Lower lobe of right lung (tissue), 2 donors: ENCODE data around the gene SCGB1D4. TPM values are rescaled to one million over a fixed set of nuclear protein-coding genes. Genes with fewer than 3 reads are reported as not detected.
A peak's percentile ranks its signal among the peaks of the same experiment; 100 is the strongest.
"Not testable (repeated sequence)": the region's sequence is repeated elsewhere in the genome, so short reads cannot be mapped to it uniquely, and the experiment has no call there.

Experiments used
- ATAC-seq, 2 donors: fragments of 200-7000 bp; cut with Tn5 transposase; one replicate each; pipeline ENCODE4 v1.9.1; 2020 to 2022; ENCODE audit warnings: mild to moderate bottlenecking in 2 of 2, moderate library complexity in 2 of 2
- DNase-seq: peaks from one replicate; pipeline ENCODE4 v3.0.0-alpha.2; 2020
- H3K27ac ChIP-seq: fragments of 200-600 bp; one replicate; pipeline ENCODE4 v1.8.0; 2022
- H3K27me3 ChIP-seq: fragments of 200-600 bp; one replicate; pipeline ENCODE4 v1.8.0; 2022; ENCODE audit warnings: low read depth
- H3K36me3 ChIP-seq: fragments of 200-600 bp; one replicate; pipeline ENCODE4 v1.8.0; 2022; ENCODE audit warnings: mild to moderate bottlenecking
- H3K4me1 ChIP-seq: fragments of 200-600 bp; one replicate; pipeline ENCODE4 v1.8.0; 2022
- H3K4me3 ChIP-seq: fragments of 200-600 bp; one replicate; pipeline ENCODE4 v1.8.0; 2022; ENCODE audit warnings: mild to moderate bottlenecking
- H3K9me3 ChIP-seq: fragments of 200-600 bp; one replicate; pipeline ENCODE4 v1.8.0; 2022
- intact Hi-C: fragments of 100-400 bp; cut with DNase I; formaldehyde crosslinking; loops from one replicate; pipeline ENCODE4 v1.11.0; 2022
- long read RNA-seq: library from polyadenylated mRNA; unstranded; transcript quantifications from one replicate; pipeline ENCODE4 v2.0.0, GENCODE V29; 2021
- total RNA-seq: library from RNA; stranded (reverse); fragmentation: NEBNext Ultra II Directional; extraction: Animal tissue kit (Norgen Biotek cat#: 25700); gene quantifications from one replicate; pipeline ENCODE4 v1.2.1, GENCODE V29; 2021
- TF ChIP-seq, protein P1 (sequence below): fragments of 200-600 bp; IDR thresholded peaks from one replicate; pipeline ENCODE4 v1.8.0; 2022; ENCODE audit warnings: antibody characterized with exemption, mild to moderate bottlenecking
- donor health status: DM: no; HTN: yes; CAD: no; lungs with severe emphysema.

SCGB1D4 gene, protein sequence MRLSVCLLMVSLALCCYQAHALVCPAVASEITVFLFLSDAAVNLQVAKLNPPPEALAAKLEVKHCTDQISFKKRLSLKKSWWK
- total RNA-seq, result not detected
- long read RNA-seq, result 0 reads

DNA sequence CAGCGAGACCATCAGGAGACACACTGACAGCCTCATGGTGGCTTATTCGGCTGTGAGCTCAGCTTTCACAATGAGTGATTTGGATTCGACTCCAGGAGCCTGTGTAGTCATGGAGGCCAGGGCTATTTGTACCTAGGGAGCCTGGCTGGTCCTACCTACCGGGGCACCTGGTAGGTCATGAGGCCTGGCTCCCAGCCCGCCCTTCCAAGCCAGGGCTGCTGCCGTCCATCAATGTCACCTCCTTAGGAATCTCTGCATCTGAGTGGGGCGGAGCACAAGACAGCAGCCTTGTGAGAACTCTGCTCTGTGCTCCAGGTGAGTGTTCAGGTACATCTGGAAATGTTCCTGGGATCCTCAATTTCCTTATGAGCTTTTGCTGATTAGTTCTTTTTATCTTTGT lies at the start of gene SCGB1D4:
TSS of gene SCGB1D4 (minus strand) at position 101 of the 400 bp plus-strand sequence. CDS start at position 36, 65 bp downstream.
- Histone ChIP-seq H3K27ac (no peak within 1 kb of the TSS), H3K9me3 (no peaks in the 10 kb centered on the region), H3K4me3 (no peak within 1 kb of the TSS), H3K27me3 (peaks cover 12% of the 10 kb centered on the region), H3K4me1 (no peaks in the 10 kb centered on the region), H3K36me3 (no peaks in the 10 kb centered on the region)
- intact Hi-C loops, result no loop called here
- TF ChIP-seq, protein P1, sequence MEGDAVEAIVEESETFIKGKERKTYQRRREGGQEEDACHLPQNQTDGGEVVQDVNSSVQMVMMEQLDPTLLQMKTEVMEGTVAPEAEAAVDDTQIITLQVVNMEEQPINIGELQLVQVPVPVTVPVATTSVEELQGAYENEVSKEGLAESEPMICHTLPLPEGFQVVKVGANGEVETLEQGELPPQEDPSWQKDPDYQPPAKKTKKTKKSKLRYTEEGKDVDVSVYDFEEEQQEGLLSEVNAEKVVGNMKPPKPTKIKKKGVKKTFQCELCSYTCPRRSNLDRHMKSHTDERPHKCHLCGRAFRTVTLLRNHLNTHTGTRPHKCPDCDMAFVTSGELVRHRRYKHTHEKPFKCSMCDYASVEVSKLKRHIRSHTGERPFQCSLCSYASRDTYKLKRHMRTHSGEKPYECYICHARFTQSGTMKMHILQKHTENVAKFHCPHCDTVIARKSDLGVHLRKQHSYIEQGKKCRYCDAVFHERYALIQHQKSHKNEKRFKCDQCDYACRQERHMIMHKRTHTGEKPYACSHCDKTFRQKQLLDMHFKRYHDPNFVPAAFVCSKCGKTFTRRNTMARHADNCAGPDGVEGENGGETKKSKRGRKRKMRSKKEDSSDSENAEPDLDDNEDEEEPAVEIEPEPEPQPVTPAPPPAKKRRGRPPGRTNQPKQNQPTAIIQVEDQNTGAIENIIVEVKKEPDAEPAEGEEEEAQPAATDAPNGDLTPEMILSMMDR, result no peak
- DNase-seq (no peak), ATAC-seq (no peak)

DNA sequence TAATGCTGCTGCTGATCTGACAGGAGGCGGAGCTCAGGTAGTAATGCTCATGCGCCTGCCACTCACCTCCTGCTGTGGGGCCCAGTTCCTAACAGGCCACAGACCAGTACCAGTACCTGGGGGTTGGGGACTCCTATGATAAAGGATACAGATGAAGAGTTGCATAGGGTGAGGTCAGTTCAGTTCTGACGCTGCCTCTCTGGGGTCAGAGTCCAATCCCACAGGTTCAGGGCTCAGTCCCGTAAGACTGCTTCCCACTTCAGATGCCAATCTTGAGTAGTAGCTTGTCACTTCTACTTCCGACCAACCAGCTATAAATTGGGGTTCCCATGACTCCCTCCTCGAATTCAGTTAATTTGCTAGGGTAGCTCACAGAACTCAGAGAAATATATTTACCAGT lies 47.0 kb upstream of the SCGB1D4 start:
- intact Hi-C loops, result no loop called here
- TF ChIP-seq, protein P1, result no peak
- H3K4me1 ChIP-seq, result peaks cover 14% of the 10 kb centered on the region
- DNase-seq, result no peak
- no peak overlapping the region for H3K4me3 ChIP-seq
- no peaks in the 10 kb centered on the region for H3K9me3 ChIP-seq
- no peak overlapping the region for H3K27ac ChIP-seq
- H3K36me3 ChIP-seq, result peaks cover 6% of the 10 kb centered on the region
- no peaks in the 10 kb centered on the region for H3K27me3 ChIP-seq
- ATAC-seq, result no peak

DNA sequence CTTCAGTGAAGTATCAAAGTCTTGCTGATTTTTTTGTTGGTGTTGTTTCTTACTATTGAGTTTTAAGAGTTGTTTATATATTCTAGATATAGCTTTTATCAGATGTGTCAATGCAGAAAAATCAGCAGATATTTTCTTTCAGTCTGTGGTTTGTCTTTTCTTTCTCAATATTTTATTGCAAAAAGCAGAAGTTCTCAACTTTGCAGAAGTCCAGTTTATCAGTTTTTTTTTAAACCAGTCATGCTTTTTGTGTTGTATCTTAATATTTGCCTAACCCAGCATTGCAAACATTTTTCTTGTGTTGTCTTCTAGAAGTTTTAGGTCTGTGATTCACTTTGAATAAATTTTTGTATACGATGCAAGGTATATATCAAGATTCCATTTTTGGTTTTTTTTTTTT lies 45.3 kb upstream of the SCGB1D4 start:
- ATAC-seq (no peak), DNase-seq (no peak)
- peaks cover 6% of the 10 kb centered on the region for H3K36me3 ChIP-seq
- no peaks in the 10 kb centered on the region for H3K27me3 ChIP-seq
- peak overlapping the region; percentile 26 for H3K4me3 ChIP-seq
- TF ChIP-seq, protein P1, result no peak
- H3K27ac ChIP-seq, result peak overlapping the region; percentile 63
- H3K9me3 ChIP-seq, result no peaks in the 10 kb centered on the region
- intact Hi-C loops, result no loop called here
- peaks cover 30% of the 10 kb centered on the region for H3K4me1 ChIP-seq

DNA sequence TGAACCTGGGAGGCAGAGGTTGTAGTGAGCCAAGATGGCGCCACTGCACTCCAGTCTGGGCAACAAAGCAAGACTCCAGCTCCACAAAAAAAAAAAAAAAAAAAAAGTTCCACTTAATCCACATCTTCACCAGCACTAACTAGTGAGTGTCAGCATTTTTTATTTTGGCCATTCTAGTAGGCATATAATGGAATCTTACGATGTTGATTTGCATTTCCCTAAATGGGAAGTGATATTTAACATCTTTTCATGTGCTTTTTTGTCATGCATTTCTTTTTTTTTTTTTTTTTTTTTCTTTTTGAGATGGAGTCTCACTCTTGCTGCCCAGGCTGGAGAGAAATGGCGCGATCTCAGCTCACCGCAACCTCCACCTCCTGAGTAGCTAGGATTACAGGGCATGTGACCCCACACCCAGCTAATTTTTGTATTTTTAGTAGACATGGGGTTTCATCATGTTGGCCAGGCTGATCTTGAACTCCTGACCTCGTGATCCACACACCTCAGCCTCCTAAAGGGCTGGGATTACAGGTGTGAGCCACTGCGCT lies 44.8 kb upstream of the SCGB1D4 start:
- H3K27me3 ChIP-seq, H3K9me3 ChIP-seq, intact Hi-C loops, ATAC-seq, DNase-seq, H3K4me3 ChIP-seq, H3K36me3 ChIP-seq: not testable (repeated sequence)
- Histone ChIP-seq H3K4me1 (peaks cover 35% of the 10 kb centered on the region), H3K27ac (peak overlapping the region; percentile 63)

DNA sequence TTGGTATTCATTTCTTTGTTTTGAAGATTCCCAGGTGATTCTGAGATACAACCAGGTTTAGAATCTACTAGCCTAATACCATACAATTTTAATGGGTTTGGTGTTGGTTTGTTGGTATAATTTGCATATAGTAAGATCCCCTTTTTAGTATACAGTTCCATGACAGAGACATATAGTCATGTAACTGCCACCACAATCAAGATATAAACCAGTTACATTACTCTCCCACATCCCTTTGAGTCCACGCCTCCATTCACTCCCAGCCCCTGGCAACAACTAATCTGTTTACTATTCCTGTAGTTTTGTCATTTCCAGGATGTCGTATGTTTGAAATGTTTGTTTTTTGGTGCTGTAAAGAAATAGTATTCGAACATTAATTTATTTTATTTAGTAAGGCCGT lies 42.7 kb upstream of the SCGB1D4 start:
- Histone ChIP-seq H3K9me3 (no peaks in the 10 kb centered on the region), H3K27me3 (no peaks in the 10 kb centered on the region), H3K36me3 (peaks cover 6% of the 10 kb centered on the region), H3K27ac (no peak overlapping the region), H3K4me1 (peaks cover 48% of the 10 kb centered on the region), H3K4me3 (no peak overlapping the region)
- no peak for DNase-seq
- TF ChIP-seq, protein P1, result no peak
- intact Hi-C loops, result no loop called here
- ATAC-seq, result no peak

DNA sequence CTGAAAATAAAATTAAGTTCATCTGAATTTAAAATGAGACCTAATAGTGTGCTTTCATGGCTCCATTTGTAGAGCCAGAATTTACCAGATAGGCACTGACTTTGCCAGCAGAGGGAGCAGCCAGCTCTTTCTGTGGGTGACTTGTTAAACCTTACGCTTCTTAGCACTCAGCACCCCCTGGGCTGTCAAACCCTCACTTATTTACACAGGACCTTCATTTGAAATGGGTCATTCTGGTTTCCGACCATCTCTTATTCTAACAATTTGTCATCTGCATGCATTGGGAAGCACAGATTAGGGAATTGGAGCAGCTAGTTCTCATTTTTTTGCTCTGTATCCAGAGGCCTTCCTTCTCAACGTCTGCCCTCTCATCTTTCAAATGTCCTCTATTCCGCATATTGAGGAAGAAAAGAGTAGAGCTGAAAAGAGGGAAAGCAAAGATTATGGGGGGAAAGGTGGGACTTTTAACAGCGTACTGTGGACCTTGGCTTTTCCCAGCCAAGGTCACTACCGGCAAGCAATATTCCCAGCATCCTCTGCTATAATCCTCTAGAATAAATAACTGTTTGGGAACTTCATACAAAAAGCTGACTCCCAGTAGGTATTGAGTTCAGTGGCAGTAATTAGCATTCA lies 41.5 kb upstream of the SCGB1D4 start:
- TF ChIP-seq, protein P1, result peak; percentile 75
- Histone ChIP-seq H3K27ac (peak overlapping the region; percentile 58), H3K4me3 (peak overlapping the region; percentile 24), H3K4me1 (peaks cover 49% of the 10 kb centered on the region), H3K9me3 (no peaks in the 10 kb centered on the region), H3K27me3 (no peaks in the 10 kb centered on the region), H3K36me3 (peaks cover 6% of the 10 kb centered on the region)
- peak; percentile 16 to 34 for ATAC-seq
- peak; percentile 61 for DNase-seq
- intact Hi-C loops, result no loop called here
